ENCODE measurements around the gene BCL2L2.

DNA sequence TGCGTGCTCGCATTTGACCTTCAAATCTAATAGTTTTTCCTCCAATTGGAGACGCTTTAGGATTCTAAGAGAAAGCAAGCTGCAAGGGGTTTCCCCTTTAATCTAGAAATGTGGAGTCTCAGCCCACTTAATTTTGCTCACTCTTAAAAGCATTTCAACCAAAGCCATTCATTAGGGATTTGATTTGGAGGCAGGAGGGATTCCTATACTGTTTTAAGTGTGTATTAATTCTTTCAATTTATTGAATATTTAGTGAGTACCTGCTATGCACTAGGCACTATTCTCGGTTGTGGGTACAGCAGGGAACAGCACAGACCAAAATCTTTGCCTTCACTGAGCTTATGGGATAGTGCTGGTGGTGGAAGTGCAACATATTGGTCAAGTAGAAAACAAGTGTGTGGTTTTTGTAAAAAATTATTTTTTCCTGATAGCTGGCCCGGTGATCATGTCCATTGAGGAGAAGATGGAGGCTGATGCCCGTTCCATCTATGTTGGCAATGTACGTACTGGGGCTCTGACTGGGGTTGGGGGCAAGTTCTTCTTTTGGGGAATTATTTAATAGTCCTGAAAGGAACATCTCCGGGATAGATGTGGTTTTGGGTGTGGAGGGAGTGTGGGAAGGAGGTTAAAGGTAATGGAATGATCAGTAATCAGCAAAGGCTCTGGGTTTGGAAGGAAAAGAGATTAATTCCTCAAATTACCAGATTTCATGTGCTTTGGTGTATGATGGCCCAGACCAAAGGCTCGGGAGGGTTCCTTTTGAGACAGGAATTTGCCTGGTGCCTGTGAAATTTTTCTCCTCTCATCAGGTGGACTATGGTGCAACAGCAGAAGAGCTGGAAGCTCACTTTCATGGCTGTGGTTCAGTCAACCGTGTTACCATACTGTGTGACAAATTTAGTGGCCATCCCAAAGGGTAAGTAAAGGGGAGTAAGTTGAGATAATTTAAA is 16.2 kb downstream of the BCL2L2 start:
- TF ChIP-seq, protein P1, sequence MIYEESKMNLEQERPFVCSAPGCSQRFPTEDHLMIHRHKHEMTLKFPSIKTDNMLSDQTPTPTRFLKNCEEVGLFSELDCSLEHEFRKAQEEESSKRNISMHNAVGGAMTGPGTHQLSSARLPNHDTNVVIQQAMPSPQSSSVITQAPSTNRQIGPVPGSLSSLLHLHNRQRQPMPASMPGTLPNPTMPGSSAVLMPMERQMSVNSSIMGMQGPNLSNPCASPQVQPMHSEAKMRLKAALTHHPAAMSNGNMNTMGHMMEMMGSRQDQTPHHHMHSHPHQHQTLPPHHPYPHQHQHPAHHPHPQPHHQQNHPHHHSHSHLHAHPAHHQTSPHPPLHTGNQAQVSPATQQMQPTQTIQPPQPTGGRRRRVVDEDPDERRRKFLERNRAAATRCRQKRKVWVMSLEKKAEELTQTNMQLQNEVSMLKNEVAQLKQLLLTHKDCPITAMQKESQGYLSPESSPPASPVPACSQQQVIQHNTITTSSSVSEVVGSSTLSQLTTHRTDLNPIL (CRISPR knock-in tag; IDR thresholded peaks at IDR 0.05; ENCODE audit: low read depth), result no peak
- TF ChIP-seq ESRRG (CRISPR knock-in tag; IDR thresholded peaks at IDR 0.05) (no peak), PPARA (CRISPR knock-in tag; IDR thresholded peaks at IDR 0.05; ENCODE audit: borderline replicate concordance) (no peak), ZFP30 (CRISPR knock-in tag; IDR thresholded peaks at IDR 0.05) (no peak)
